Calu3 (cell line): ENCODE data around the gene ZNF708. TPM values are rescaled to one million over a fixed set of nuclear protein-coding genes. Genes with fewer than 3 reads are reported as not detected.
"Not testable (repeated sequence)": the region's sequence is repeated elsewhere in the genome, so short reads cannot be mapped to it uniquely, and the experiment has no call there.

ENCODE experiments used
- Bru-seq: library from RNA; stranded (reverse); fragments of 400-500 nt; gene quantifications from one replicate; lab custom pipeline; 2021; lab: Mats Ljungman, UMichigan
- BruChase-seq, 2 experiments: library from RNA; stranded (reverse); fragments of 400-500 nt; gene quantifications; one replicate each; lab custom pipeline; 2021; lab: Mats Ljungman, UMichigan
- BruUV-seq: library from RNA; stranded (reverse); fragments of 400-500 nt; replicated peaks from 2 replicates; lab custom pipeline; 2021; lab: Mats Ljungman, UMichigan
- CTCF ChIA-PET: fragments of 300-600 bp; sonication (Branson Sonifier 250); formaldehyde crosslinking; loops from one replicate; lab custom pipeline; 2022; ENCODE audit warnings: antibody characterized with exemption; lab: Charles Lee
- DNase-seq: peaks from one replicate; pipeline ENCODE4 v3.0.0; 2022
- H3K27ac Mint-ChIP-seq: one replicate; pipeline ENCODE4 v1.8.0; 2022; ENCODE audit warnings: mixed read lengths; ENCODE audit not compliant: unreplicated experiment
- H3K27me3 Mint-ChIP-seq: one replicate; pipeline ENCODE4 v1.8.0; 2022; ENCODE audit warnings: mixed read lengths; ENCODE audit not compliant: unreplicated experiment
- H3K36me3 Mint-ChIP-seq: one replicate; pipeline ENCODE4 v1.8.0; 2022; ENCODE audit warnings: mild to moderate bottlenecking, moderate library complexity, mixed read lengths; ENCODE audit not compliant: insufficient read depth, unreplicated experiment
- H3K4me1 Mint-ChIP-seq: one replicate; pipeline ENCODE4 v1.8.0; 2022; ENCODE audit warnings: mild to moderate bottlenecking, low read depth, mixed read lengths; ENCODE audit not compliant: unreplicated experiment
- H3K4me3 Mint-ChIP-seq: one replicate; pipeline ENCODE4 v1.8.0; 2022; ENCODE audit warnings: mild to moderate bottlenecking, low read depth, moderate library complexity, mixed read lengths; ENCODE audit not compliant: unreplicated experiment
- H3K9me3 Mint-ChIP-seq: one replicate; pipeline ENCODE4 v1.8.0; 2022; ENCODE audit warnings: low read depth, mixed read lengths; ENCODE audit not compliant: unreplicated experiment
- CTCF ChIP-seq: fragments of 200-600 bp; IDR thresholded peaks from one replicate; pipeline ENCODE4 v1.8.0; 2022; ENCODE audit warnings: antibody characterized with exemption; ENCODE audit not compliant: unreplicated experiment
- intact Hi-C: fragments of 100-400 bp; cut with micrococcal nuclease; formaldehyde crosslinking; loops from one replicate; pipeline ENCODE4 v1.10.0; 2022; ENCODE audit not compliant: unreplicated experiment
- long read RNA-seq: library from polyadenylated mRNA; stranded (forward); transcript quantifications from one replicate; pipeline ENCODE4 v2.0.0, GENCODE V29; 2022
- total RNA-seq: library from RNA; stranded (reverse); gene quantifications from 2 replicates; pipeline ENCODE4 v1.2.3, GENCODE V29; 2022

Gene ZNF708
- total RNA-seq, result 4.9 and 6.0 TPM in 2 replicates
- Bru-seq, nascent RNA, result percentile 73 among the genes with signal in this experiment
- BruChase-seq, experiment 1, labeled RNA remaining after a 6-hour chase, result percentile 65 among the genes with signal in this experiment
- BruChase-seq, experiment 2, labeled RNA remaining after a 2-hour chase, result percentile 67 among the genes with signal in this experiment
- long read RNA-seq, partial matches to known transcripts, result 2 of 4 reads
- long read RNA-seq, other reads (novel, unspliced or antisense), result 1 of 4 reads

GRCh38 chr19:21328885-21329605 is at the start of gene ZNF708:
ZNF708 (minus strand) TSS chr19:21329410; CDS start chr19:21329212, 198 bp downstream.
- Mint-ChIP-seq H3K36me3 (peaks cover 18% of the 10 kb centered on the region), H3K9me3 (peaks cover 2% of the 10 kb centered on the region), H3K27ac (peak within 1 kb of the TSS; percentile 86), H3K4me3 (peak within 1 kb of the TSS; percentile 91), H3K27me3 (no peaks in the 10 kb centered on the region), H3K4me1 (no peaks in the 10 kb centered on the region)
- BruUV-seq, result no TSS peak
- peak; percentile 78 for DNase-seq
- no peak for TF ChIP-seq CTCF
- intact Hi-C loops, result no loop called here
- CTCF ChIA-PET, result interaction anchor here (0.8 kb wide), 1 partner anchor 68 kb away, joined by 3 read pairs; the partner anchor contains the start of gene ZNF493

GRCh38 chr19:21362291-21362690 is 33.1 kb upstream of the ZNF708 start:
- TSS peak; percentile 14 for BruUV-seq
- peaks cover 26% of the 10 kb centered on the region for H3K36me3 Mint-ChIP-seq
- peaks cover 3% of the 10 kb centered on the region for H3K9me3 Mint-ChIP-seq
- no peak overlapping the region for H3K4me3 Mint-ChIP-seq
- intact Hi-C loops, result no loop called here
- no peak for TF ChIP-seq CTCF
- no peak overlapping the region for H3K27ac Mint-ChIP-seq
- CTCF ChIA-PET, result no interaction called here
- no peak for DNase-seq
- H3K27me3 Mint-ChIP-seq, result no peaks in the 10 kb centered on the region
- H3K4me1 Mint-ChIP-seq, result no peaks in the 10 kb centered on the region

GRCh38 chr19:21358768-21359451 is 29.7 kb upstream of the ZNF708 start, which contains the start of gene ZNF738:
ZNF738 (plus strand) TSS chr19:21359000; CDS start chr19:21359141, 141 bp downstream.
- CTCF ChIA-PET, result interaction anchor here (0.7 kb wide), 1 partner anchor 36 kb away, joined by 5 read pairs; no protein-coding TSS in a partner anchor
- peak; percentile 79 for DNase-seq
- no peaks in the 10 kb centered on the region for H3K27me3 Mint-ChIP-seq
- no peak for TF ChIP-seq CTCF
- intact Hi-C loops, result no loop called here
- no TSS peak for BruUV-seq
- H3K4me1 Mint-ChIP-seq, result no peaks in the 10 kb centered on the region
- peak within 1 kb of the TSS; percentile 86 for H3K27ac Mint-ChIP-seq
- H3K36me3 Mint-ChIP-seq, result peaks cover 26% of the 10 kb centered on the region
- H3K9me3 Mint-ChIP-seq, result peaks cover 3% of the 10 kb centered on the region
- H3K4me3 Mint-ChIP-seq, result peak within 1 kb of the TSS; percentile 81

- no peak for DNase-seq
- Mint-ChIP-seq H3K36me3 (no peaks in the 10 kb centered on the region), H3K27ac (no peak overlapping the region), H3K27me3 (no peaks in the 10 kb centered on the region), H3K4me3 (no peak overlapping the region), H3K9me3 (peaks cover 4% of the 10 kb centered on the region), H3K4me1 (no peaks in the 10 kb centered on the region)
- TF ChIP-seq CTCF, result no peak
- no TSS peak for BruUV-seq
- intact Hi-C loops, result no loop called here
- CTCF ChIA-PET, result no interaction called here
Observed at GRCh38 chr19:21352830-21353229, 23.6 kb upstream of the ZNF708 start.

- H3K27me3 Mint-ChIP-seq, DNase-seq, BruUV-seq, CTCF ChIA-PET, intact Hi-C loops, H3K9me3 Mint-ChIP-seq, H3K36me3 Mint-ChIP-seq, H3K4me1 Mint-ChIP-seq, H3K27ac Mint-ChIP-seq, H3K4me3 Mint-ChIP-seq: not testable (repeated sequence)
Observed at GRCh38 chr19:21344841-21345240, 15.6 kb upstream of the ZNF708 start.
